Measurements from ENCODE around the gene CD8B.

Gene CD8B

DNA sequence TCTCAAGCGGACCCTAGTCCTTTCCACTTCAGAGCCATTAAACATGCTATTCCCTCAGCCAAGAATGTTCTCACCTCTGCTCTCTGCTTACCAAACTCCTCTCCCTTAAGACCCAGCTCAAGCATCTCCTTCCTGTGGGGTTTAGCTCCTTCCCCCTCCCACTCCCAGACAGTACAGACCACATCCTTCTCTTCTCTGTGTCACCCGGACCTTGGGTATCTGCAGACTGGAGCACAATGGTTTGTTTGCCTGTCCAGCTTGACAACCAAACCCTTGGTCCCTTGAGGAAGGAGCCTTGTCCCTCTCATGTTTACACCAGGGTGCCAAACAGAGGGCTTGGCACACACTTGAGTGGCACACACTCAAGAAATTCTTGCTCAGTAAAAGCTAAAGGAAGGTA lies 66.8 kb downstream of the CD8B start:
- DNase-seq: no peak

DNA sequence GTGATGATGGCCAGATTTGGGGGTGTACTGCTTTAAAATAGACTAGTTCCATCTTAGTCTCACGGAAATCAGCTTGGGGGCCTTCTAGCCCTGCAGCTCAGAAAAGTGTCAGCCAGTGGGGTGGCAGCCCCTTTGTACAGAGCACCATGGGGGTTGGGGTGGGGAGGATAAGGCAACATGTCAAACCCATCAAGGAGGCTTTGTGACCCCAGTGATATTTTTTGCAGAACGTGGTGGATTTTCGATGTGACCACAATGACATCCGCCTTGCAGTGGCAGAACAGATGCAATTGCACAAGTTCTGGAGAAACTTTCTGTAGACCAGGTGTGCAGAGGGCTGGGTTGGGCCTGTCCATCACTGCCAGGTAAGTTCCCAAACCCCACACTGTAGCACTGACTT lies 67.9 kb downstream of the CD8B start:
- DNase-seq: no peak

DNA sequence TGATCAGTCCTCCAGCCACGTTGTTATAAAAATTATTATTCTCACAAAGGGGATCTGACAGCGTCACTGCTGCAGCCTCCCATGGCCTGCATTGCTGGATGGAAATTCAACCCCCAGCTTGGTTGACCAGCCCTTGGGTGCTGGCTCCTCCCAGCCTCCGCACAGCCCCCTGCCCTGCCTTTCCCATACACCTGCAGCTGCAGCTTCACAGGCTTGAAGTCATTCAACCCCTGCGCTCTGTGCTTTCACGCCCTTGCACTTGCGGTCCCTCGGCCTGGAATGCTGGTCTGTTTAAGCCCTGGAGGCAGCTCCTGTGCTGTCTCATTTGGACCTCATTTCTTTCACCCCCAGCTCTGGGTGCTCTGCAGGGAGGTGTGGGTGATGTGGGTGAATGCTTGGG lies 70.1 kb downstream of the CD8B start:
- DNase-seq: no peak

DNA sequence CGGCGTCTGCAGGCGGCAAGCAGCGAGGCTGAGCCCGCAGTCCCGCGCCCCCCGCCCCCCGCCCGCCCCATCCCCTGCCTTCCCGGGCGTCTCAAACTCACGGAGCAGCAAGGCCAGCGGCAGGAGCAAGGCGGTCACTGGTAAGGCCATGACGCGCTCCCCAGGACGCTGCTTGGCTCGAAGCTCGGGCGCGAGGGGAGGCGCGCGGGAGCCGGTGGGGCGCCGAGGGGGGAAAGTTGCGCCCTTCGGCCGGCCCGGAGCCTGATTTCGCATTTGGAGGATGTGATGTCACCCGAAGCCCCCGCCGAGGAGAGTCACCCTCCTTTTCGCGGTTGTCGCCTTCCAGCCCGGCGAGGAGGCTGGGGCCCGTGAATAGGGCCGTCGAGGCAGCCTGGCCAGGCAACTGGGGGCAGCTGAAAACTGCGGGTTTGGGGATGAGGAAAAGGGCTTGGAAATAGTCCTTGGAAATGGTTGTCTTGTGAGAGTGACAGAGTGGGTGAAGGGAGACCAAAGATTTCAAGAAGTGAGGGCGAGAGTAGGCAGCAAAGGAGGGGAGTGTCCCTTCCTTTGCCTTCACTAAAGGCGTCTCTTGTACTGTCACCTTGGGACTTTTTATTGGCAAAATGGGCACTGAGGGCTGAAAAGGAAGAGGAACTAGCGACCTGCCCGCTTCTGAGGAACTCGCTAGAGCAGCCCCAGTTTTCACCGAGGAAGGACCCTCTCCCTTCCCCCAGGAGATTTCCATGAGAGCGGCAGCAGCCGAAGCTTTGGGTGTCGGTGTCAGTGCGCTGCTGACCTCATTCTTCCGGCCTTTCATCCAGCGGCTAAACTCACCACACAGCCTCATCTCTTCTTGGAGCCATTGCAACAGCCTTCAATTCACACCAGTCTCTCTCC lies 70.8 kb downstream of the CD8B start, which contains the start of gene CD8A:
CD8A (minus strand) TSS at position 238 of the 897 bp plus-strand sequence; CDS start at position 150, 88 bp downstream.
- DNase-seq: peak; percentile 11

DNA sequence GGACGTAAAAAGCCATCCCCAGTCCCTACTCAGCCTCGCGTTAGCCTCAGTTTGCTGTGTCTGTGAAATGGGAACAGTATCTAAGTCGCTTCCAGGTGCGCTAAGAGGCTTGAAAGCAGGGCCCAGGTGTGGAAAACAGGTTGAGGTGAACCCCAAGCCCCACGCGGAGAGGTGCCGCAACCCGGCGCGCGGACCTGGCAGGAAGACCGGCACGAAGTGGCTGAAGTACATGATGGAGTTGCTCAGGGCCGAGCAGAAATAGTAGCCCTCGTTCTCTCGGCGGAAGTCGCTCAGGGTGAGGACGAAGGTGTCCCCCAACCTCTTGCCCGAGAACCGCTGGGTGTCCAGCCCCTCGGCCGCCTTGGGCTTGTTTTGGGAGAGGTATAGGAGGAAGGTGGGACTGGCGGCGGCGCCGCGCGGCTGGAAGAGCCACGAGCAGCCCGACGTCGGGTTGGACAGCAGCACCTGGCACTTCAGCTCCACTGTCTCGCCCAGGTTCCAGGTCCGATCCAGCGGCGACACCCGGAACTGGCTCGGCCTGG lies 71.5 kb downstream of the CD8B start:
- DNase-seq: no peak

DNA sequence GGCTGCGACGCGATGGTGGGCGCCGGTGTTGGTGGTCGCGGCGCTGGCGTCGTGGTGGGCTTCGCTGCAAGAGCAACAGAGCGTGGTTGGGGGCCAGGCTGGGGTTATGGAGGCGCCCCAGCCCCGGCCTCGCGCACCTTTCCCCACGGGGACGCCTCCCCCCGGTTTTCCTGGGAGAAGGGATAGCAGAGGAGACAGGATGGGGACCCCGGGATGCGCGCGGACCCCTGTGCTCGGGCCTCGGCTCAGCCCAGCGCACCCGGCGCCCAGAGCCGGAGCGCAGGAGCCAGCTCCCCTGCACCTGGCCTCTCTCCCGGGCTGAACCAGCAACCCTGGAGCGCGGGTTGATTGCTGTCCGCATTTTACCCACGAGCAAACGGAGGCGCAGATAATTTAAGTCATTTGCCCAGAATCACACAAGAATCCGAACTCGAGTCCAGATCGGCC lies 72.0 kb downstream of the CD8B start:
- DNase-seq: no peak

DNA sequence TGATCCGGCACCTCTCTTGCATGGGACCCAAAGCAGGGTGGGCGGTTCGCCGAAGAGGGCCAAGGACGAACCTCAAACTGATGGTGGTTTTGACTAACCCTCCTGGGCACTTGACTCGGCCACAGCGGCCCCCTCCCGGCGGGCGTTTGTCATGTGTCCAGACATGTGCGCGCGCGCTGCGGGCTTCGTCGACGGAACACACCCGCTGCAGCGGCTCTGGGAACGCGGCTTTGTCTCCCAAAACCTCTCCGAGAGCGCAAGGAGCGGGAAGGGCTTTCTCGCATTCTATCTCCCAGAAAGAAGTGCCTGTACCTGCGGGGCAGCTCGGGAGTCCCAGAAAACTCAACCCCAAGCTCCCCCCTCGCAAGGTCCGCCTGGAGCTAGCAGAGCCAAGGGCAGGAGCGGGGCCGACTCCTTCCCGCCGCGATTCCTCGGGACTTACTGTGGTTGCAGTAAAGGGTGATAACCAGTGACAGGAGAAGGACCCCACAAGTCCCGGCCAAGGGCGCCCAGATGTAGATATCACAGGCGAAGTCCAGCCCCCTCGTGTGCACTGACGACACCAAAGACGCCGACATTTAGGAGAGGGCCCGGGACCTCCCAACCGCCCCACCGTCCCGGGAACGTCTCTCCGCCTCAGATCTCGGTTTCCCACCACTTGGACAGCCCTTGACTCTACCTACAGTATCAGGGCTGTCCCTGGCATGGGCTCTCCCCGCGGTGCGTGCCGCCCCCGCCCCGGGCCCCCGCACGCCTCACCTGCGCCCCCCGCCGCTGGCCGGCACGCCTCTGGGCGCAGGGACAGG lies 72.6 kb downstream of the CD8B start:
- DNase-seq: no peak

DNA sequence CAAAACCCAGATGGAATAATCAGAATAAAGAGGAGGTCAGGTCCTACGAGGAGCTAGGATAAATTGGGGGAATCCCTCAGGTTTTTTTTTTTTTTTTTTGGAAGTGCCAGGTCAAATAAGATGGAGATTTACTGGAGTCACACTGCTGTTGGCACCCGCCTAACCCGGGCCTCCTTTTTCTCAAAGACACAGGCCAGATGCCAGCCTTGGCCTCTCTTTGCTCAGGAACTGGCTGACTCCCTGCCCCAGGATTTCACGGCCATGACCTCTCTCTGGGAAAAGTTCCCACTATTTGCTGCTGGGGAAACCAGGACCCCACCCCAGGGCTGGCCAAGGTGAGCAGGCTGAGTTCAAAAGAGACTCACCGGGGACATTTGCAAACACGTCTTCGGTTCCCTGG lies 73.5 kb downstream of the CD8B start:
- DNase-seq: no peak

DNA sequence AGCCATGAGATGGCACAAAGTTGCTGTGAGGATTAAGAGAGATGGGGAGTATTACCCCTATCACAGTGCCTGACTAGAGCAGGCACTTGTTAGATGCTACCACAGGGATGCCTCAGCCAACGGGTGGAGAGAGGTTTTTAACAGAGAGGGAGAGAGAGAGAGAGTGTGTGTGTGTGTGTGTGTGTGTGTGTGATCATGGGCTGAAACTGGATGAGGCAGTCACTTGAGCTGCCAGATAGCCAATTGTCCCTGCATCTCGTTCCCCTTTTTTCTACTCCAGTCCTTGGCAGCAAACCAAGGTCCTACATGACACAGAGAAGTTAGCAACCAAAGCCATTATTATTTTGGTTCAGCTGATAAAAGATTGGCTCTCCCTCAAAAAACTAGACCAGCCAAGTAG lies 74.0 kb downstream of the CD8B start:
- DNase-seq: no peak

DNA sequence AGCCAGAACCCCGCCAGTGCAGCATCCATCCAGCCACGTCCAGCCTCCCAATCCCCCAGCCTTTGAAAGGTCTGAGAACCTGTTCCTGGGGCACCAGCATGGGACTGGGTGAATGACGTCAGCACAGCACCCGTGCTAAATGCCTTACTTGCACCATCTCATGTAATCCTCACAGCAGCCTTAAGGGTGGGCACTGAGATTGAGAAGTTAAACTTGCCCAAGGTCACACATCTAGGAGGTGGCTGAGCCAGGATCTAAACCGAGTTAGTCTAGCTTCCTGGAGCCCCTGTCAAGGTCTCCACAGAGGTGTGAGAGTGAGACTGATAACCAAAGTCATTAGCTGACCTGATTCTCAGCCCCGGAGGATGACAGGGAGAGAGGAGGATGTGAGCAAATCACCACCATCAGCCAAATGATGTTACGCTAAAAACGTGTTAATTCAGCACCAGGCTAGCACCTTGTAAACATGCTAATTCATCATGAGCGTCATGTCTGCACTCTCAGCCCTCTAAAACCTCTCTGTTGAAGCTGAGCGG lies 75.6 kb downstream of the CD8B start:
- no peak for DNase-seq

DNA sequence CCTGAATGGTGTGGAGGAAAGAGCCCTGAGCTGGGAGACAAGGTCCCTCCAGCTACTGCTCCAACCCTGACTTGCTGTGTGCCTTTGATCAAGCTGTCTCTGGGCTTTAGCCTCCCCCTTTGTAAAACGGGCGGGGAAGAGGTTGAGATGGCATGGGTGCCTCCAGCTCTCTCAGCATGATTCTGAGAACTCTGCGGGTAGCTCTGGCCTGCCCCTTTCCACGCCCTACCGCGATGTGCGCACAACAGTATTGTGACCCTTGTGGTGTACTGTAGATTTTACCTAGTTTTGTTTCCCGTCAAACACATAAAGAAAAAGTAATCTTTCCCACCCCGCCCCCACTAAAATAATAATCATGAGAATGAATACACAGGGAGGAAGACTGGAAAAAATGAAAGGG lies 76.2 kb downstream of the CD8B start:
- no peak for DNase-seq

DNA sequence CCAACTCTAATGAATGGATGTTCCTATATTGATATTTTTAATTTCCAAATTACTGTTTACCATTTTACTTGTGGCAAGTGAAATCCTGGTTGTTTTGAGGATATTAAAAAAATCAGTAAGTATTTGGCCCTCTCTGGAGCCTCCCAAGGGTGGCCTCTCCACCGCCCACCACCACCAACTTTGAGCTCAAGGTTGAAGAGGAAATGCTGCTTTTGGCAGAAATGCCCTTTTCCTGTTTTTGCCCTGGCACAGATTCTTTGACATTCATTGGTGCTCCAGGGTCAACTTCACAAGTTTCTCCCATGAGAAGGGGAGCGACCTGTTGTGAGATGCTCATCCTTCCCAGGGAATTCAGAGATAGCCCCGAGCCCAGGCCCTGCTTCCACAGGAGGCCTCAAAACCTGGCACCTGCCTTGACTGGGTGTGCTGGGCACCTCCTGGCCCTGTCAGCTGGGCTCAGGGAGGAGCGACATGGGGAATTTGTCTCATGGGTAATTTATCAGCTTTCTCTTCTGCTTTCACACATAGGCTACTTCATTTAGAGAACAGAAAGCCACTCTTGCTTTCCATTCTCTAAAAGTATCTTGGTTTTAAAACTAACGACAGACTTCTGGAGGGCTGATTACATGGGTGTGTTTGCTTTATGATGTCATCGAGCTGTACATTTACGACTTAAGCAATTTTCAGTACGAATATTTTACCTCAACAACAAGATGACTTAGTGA lies 77.9 kb downstream of the CD8B start:
- no peak for DNase-seq

DNA sequence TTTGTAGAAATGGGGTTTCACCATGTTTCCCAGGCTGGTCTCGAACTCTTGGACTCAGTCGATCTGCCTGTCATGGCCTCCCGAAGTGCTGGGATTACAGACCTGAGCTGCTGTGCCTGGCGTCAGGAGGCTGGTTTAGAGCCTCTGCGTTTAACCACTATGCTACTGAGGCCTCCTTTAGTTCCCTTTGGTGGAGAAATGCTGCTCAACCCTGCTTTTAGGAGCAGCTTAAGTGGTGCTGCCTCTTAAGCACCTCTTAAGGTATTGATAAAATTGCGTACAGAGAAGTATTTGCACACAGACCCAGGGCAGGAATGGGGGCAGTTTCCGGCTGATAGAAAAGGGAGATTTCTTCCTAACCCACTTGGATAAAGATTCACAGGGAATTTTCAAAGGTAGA lies 78.9 kb downstream of the CD8B start:
- no peak for DNase-seq

DNA sequence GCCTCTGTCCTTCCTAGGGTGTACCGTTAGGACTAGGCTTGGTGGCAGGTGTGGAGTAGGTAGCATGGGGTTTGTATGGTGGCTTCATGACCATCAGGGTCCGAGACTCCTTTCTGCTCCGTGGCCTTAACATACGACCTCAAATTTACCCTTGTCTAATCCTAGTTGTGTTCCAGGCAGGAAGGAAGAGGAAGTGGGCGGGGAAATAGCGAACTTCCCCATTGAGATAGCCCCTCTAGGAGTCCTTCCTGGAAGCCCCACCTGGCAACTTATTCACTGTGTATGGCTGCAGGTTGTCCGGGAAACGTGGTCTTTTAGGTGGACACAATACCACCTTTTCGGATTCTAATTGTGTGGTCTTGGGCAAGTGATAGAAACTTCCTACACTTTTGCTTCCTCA lies 80.3 kb downstream of the CD8B start:
- DNase-seq: no peak

DNA sequence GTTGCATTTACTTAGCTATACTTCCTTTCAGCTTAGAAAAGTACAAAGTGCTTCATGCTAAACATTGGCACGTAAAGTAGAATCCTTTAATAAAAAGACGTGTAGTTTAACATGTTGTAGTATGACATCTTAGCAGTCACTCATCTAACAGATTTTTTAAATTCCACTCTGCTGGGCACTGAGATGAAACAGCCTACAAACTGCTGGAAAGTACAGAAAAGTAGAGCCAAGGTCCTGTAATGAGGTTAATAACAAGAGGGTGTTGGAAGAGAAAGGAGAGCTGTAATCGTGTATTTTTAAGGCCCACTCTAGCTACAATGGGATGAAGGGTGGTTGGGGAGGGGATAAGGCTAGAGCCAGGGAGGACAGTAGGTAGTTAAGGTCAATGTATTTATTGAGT lies 81.7 kb downstream of the CD8B start:
- DNase-seq: no peak

DNA sequence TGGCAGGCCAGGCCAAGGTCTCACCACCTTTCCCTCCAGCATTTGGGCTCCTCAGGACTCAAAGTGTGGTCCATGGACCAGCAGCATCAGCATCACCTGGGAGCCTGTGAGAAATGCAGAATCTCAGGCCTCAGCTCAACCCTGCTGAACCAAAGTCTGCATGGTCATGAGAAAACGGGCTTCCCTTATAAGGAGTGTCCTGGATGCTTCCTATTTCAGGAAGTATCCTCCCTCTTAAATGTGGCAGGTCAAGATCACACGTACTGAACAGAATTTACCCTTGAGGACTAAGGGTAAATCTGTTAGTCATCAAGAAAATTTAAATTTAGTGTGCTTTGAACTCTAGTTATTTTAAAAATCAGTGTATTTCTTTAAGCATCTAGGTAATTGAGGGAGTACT lies 82.7 kb downstream of the CD8B start:
- no peak for DNase-seq

DNA sequence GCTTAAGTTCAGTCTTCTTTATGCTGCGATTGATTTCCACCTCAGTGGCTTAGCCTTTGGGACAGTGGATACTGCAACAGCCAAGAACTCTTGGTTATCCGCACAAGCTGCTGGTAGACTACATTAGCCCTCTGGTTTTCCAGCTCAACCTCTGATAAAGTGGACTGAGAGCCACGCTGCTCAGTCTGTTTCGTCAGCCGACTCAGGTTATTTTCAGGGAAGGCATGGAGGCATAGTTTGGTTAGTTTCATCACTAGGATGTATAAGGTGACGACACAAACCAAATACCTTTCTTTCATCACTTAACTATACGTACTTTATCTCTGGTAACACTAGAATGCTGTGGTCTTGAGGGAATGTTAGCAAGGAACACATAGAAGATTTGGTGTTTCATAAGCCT lies 85.2 kb downstream of the CD8B start:
- peak; percentile 14 for DNase-seq

DNA sequence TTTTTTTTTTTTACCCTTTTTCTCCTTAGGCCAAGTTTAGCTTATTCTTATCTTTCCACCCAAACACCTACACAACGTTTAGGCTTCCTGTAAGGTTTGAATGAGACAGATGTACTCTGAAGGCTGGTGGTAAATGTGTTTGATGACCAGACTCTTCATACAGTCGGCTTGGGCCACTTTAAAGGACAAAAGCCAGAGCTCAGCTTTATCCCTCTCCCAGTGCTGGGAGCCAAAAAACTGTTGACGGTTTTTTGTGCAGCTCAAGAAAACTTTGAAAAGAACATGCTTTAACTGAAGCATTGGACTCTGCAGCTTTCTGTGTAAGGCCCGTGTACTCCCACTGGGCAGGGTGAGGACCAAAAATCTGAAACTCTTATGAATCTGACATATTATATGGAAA lies 86.3 kb downstream of the CD8B start:
- DNase-seq: no peak

DNA sequence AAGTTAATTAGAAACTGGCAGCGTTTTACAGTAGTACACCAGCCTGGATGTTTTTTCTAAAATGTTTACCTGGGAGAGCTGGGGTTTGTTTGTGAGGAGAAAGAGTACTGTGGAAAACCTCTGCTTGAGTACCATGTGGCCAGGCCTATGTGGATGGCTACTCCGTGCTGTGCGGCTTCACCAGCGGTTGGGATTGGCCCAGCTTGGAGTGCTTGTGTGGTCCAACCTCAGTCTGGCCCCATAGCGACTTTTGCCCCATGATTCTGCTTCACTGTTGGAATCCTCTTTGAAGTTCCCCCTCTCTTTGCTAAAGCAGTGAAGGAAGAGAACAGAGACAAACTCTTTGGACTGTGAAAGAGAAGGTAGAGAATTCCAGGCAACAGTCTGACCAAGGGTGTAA lies 86.8 kb downstream of the CD8B start:
- no peak for DNase-seq

DNA sequence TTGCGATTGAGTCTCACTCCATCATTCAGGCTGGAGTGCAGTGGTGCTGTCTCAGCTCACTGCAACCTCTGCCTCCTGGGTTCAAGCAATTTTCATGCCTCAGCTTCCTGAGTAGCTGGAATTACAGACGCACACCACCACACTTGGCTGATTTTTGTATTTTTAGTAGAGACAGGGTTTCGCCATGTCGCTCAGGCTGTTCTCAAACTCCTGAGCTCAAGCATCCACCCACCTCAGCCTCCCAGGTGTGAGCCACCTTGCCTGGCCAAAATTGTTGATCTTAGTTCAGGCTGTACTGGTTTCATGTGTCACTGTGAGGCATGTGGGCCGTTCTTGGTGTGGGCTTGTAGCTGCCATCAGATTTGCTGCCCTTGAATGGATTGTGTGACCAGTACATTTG lies 89.1 kb downstream of the CD8B start:
- no peak for DNase-seq

DNA sequence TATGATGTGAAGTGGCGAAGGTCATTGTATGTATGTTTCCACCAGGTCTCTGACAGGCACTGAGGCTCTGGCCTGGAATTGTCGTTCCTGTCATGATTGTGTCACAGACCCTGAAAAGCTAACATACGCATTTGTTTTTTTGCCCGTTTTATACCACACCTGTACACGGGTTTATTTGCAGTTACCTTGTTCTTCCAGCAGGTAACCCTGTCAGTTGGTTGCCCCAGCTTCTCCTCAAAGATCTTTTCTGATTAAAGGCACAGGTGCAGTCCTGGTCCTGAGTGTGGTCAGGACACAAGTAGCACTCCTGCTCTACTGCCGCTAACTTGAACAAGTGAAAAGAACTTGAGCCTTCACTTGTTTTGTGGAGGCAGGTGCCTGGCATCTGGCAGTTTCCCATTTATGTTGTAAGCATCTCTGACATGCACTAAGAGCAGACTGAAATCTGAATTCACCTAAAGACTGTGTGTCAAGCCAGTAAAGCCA lies 90.8 kb downstream of the CD8B start:
- DNase-seq: no peak

DNA sequence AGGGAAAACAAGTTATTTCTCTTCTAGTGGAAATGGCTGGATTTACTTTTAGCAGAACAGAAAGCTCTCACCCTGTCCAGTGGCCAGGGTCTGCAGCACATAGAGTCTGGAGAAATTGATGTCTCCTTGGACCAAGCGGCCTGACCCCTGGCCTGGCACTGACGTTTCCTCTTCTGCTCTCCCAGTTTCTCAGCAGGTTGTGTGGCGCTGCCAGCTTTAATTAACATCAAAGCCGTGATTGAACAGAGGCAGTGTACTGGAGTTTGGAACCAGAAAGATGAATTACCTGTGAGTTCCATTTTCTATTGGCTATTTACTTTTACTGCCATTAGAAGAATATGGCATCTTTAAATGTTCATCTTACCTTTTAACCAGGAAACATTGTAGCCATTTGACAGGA lies 91.8 kb downstream of the CD8B start:
- no peak for DNase-seq

All from fibroblast of upper back skin (primary cell).